Coronary artery (tissue), 2 donors: ENCODE results near the gene RRP1B.
"Not testable (repeated sequence)": the region's sequence is repeated elsewhere in the genome, so short reads cannot be mapped to it uniquely, and the experiment has no call there.

Experiments used
- DNase-seq: peaks from one replicate; pipeline ENCODE4 v3.0.0-alpha.2; 2017; ENCODE audit warnings: low spot score
- H3K27ac ChIP-seq, 2 donors: fragments of 200-600 bp; sonication (generic); one replicate each; pipeline ENCODE4 v1.5.1; 2016 to 2019
- H3K4me3 ChIP-seq: fragments of 200-600 bp; sonication (generic); 2 replicates; pipeline ENCODE4 v1.5.1; 2016; ENCODE audit warnings: mild to moderate bottlenecking, moderate library complexity
- TF ChIP-seq, protein P1 (sequence below): fragments of 200-600 bp; sonication (generic); IDR thresholded peaks from one replicate; pipeline ENCODE4 v1.5.1; 2019; ENCODE audit warnings: antibody characterized with exemption

Gene RRP1B, protein sequence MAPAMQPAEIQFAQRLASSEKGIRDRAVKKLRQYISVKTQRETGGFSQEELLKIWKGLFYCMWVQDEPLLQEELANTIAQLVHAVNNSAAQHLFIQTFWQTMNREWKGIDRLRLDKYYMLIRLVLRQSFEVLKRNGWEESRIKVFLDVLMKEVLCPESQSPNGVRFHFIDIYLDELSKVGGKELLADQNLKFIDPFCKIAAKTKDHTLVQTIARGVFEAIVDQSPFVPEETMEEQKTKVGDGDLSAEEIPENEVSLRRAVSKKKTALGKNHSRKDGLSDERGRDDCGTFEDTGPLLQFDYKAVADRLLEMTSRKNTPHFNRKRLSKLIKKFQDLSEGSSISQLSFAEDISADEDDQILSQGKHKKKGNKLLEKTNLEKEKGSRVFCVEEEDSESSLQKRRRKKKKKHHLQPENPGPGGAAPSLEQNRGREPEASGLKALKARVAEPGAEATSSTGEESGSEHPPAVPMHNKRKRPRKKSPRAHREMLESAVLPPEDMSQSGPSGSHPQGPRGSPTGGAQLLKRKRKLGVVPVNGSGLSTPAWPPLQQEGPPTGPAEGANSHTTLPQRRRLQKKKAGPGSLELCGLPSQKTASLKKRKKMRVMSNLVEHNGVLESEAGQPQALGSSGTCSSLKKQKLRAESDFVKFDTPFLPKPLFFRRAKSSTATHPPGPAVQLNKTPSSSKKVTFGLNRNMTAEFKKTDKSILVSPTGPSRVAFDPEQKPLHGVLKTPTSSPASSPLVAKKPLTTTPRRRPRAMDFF

DNA sequence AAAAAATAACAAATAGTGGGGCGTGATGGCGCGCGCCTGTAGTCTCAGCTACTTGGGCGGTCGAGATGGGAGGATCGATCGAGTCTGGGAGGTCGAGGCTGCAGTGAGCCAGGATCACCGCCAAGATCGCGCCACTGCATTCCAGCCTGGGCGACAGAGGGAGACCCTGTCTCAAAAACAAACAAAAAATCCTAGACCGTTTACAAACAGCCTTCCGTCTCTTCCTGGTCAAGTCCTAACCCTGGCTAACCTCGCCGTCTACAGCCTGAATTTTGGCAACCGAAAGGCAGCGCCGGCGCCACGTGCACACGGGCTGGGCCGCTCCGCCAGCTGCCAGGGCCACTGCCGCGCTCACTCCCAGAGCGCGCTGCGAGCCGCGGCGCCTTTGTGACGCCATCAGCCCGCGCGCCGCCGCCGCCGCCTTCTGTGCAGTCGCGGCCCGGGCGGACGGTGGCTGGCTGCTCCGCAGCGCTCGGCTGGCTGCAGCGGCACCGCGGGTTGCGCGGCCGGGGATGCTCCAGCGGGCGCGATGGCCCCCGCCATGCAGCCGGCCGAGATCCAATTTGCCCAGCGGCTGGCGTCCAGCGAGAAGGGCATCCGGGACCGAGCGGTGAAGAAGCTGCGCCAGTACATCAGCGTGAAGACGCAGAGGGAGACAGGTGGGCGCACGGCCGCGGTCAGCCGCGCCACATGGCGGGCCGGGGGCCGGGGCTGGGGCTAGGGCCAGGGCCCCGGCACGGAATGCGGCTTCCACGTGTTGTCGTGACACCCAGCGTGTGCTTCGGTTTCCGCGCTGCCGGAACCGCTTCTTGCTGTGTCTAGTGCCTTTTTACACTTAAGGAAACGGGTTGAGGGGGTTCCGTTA, at the start of gene RRP1B, which contains the start of gene HSF2BP:
Gene RRP1B (plus strand): TSS at position 425 of the 865 bp plus-strand sequence. CDS start 105 bp downstream, at position 530.
Gene HSF2BP (minus strand): TSS at position 353 of the 865 bp plus-strand sequence. CDS start 1,392 bp downstream, outside the sequence.
- TF ChIP-seq, protein P1, sequence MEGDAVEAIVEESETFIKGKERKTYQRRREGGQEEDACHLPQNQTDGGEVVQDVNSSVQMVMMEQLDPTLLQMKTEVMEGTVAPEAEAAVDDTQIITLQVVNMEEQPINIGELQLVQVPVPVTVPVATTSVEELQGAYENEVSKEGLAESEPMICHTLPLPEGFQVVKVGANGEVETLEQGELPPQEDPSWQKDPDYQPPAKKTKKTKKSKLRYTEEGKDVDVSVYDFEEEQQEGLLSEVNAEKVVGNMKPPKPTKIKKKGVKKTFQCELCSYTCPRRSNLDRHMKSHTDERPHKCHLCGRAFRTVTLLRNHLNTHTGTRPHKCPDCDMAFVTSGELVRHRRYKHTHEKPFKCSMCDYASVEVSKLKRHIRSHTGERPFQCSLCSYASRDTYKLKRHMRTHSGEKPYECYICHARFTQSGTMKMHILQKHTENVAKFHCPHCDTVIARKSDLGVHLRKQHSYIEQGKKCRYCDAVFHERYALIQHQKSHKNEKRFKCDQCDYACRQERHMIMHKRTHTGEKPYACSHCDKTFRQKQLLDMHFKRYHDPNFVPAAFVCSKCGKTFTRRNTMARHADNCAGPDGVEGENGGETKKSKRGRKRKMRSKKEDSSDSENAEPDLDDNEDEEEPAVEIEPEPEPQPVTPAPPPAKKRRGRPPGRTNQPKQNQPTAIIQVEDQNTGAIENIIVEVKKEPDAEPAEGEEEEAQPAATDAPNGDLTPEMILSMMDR, result no peak
- Histone ChIP-seq H3K27ac (peak within 1 kb of the TSS; percentile 79 to 89), H3K4me3 (peak within 1 kb of the TSS; percentile 93)
- DNase-seq, result peak; percentile 85

DNA sequence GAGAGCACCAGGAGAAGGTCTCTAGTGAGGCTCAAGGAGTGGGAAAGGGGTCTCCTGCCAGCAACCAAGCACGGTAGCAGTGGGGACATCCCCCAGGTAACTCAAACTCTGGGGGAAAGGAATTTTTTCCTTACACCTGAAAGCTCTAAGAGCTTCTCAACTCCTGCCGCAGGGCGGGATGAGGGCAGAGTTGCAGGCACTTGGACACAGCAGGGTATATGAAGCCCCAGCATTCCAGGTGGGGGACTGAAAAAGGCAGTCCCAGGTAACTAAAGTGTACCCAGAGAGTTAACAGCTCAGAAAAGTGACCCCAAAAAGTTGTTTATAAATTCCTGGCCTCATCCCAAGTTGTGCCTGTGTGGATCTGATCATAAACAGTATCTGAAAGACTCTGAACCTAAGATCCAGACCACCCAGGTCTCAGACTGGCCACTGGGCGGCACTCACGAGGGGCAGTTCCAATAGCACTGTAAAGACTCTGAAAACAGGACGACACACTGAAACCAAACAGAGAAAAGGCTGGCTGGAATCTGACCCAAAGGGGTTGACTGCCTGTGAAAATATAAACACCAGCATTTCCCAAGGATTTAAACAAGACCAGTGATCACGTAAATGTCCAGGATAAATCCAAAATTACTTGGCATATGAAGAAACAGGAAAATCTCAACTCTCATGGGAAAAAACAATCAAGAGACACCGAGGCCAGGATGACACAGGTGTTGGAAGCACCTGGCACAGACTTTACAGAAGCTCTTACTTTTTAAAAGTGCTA, 47.6 kb upstream of the RRP1B start:
- peak overlapping the region; percentile 32 for H3K4me3 ChIP-seq
- no peak for DNase-seq
- no peak overlapping the region for H3K27ac ChIP-seq
- TF ChIP-seq, protein P1, result peak; percentile 54

GRCh38 chr21:43613755-43614638, 45.4 kb upstream of the RRP1B start:
- DNase-seq, result no peak
- Histone ChIP-seq H3K27ac (no peak overlapping the region), H3K4me3 (no peak overlapping the region)
- TF ChIP-seq, protein P1, result no peak

- no peak overlapping the region for H3K27ac ChIP-seq
- H3K4me3 ChIP-seq, result no peak overlapping the region
- DNase-seq, result no peak
- TF ChIP-seq, protein P1, result no peak
Measured at GRCh38 chr21:43614839-43615238, 44.5 kb upstream of the RRP1B start.

DNA sequence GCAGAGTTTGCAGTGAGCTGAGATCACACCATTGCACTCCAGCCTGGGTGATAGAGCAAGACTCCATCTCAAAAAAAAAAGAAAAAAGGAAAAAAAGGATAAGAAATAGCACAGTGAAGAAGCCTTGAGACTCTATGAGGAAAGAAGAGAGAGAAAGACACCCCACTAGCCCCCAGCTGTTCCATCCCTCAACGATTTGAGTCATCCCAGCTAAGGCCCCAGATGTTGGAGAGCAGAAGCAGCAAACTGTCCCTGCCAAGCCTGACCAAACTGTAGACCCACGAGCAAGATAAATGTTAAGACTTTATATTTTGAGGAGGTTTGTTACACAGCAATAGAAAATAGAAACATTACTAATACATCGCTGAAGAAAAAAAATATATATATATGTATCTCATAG, 42.5 kb upstream of the RRP1B start:
- not testable (repeated sequence) for H3K27ac ChIP-seq, DNase-seq, H3K4me3 ChIP-seq

DNA sequence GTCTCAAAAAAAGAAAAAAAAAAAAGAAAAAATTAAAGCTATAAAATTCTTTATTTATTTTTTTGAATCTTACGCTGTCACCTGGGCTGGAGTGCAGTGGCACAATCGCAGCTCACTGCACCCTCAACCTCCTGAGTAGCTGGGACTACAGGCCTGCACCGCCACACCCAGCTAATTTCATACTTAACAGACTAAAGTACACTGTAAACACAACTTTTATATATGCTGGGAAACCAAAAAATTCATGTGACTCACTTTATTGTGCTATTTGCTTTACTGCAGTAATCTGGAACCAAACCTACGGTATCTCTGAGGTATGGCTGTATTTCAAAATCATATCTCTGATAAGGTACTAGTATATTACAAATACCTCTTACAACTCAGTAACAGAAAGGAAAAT, 40.4 kb upstream of the RRP1B start:
- Histone ChIP-seq H3K27ac (no peak overlapping the region), H3K4me3 (no peak overlapping the region)
- TF ChIP-seq, protein P1, result no peak
- DNase-seq, result no peak
